ENCODE measurements around the gene PGM1. TPM values are rescaled to one million over a fixed set of nuclear protein-coding genes. Genes with fewer than 3 reads are reported as not detected.

PGM1 gene
- total RNA-seq, 1 donor from 2014 or later: 34.9 TPM

- no peak overlapping the region for H3K27ac Mint-ChIP-seq (ENCODE audit: unreplicated experiment)
- no peak overlapping the region for H3K4me3 Mint-ChIP-seq (ENCODE audit: unreplicated experiment)
- H3K9me3 Mint-ChIP-seq (ENCODE audit: unreplicated experiment): no peaks in the 10 kb centered on the region
- peaks cover 12% of the 10 kb centered on the region for H3K36me3 Mint-ChIP-seq (ENCODE audit: unreplicated experiment)
- H3K4me1 Mint-ChIP-seq (ENCODE audit: unreplicated experiment): peaks cover 31% of the 10 kb centered on the region
- DNase-seq (ENCODE audit: extremely low spot score, unreplicated experiment): no peak
- TF ChIP-seq CTCF (IDR thresholded peaks at IDR 0.05): no peak
- no peaks in the 10 kb centered on the region for H3K27me3 Mint-ChIP-seq (ENCODE audit: unreplicated experiment)
Observed at GRCh38 chr1:63628607-63629006, 35.4 kb downstream of the PGM1 start.

GRCh38 chr1:63630238-63630637 is 37.0 kb downstream of the PGM1 start:
- Mint-ChIP-seq H3K27me3 (ENCODE audit: unreplicated experiment) (no peaks in the 10 kb centered on the region), H3K4me1 (ENCODE audit: unreplicated experiment) (peaks cover 19% of the 10 kb centered on the region), H3K4me3 (ENCODE audit: unreplicated experiment) (no peak overlapping the region), H3K9me3 (ENCODE audit: unreplicated experiment) (no peaks in the 10 kb centered on the region), H3K36me3 (ENCODE audit: unreplicated experiment) (peaks cover 16% of the 10 kb centered on the region), H3K27ac (ENCODE audit: unreplicated experiment) (no peak overlapping the region)
- no peak for TF ChIP-seq CTCF (IDR thresholded peaks at IDR 0.05)
- no peak for DNase-seq (ENCODE audit: extremely low spot score, unreplicated experiment)

GRCh38 chr1:63630666-63631065 is 37.5 kb downstream of the PGM1 start:
- no peak for TF ChIP-seq CTCF (IDR thresholded peaks at IDR 0.05)

GRCh38 chr1:63632110-63632509 is 38.9 kb downstream of the PGM1 start:
- Mint-ChIP-seq H3K4me1 (ENCODE audit: unreplicated experiment) (peaks cover 18% of the 10 kb centered on the region), H3K27me3 (ENCODE audit: unreplicated experiment) (no peaks in the 10 kb centered on the region), H3K27ac (ENCODE audit: unreplicated experiment) (no peak overlapping the region), H3K36me3 (ENCODE audit: unreplicated experiment) (peaks cover 24% of the 10 kb centered on the region), H3K4me3 (ENCODE audit: unreplicated experiment) (no peak overlapping the region), H3K9me3 (ENCODE audit: unreplicated experiment) (no peaks in the 10 kb centered on the region)
- DNase-seq (ENCODE audit: extremely low spot score, unreplicated experiment): no peak
- no peak for TF ChIP-seq CTCF (IDR thresholded peaks at IDR 0.05)

More at GRCh38 chr1:63630666-63631065, 37.5 kb downstream of the PGM1 start:
- H3K4me3 Mint-ChIP-seq (ENCODE audit: unreplicated experiment): no peak overlapping the region
- H3K27ac Mint-ChIP-seq (ENCODE audit: unreplicated experiment): no peak overlapping the region
- no peaks in the 10 kb centered on the region for H3K27me3 Mint-ChIP-seq (ENCODE audit: unreplicated experiment)
- no peaks in the 10 kb centered on the region for H3K9me3 Mint-ChIP-seq (ENCODE audit: unreplicated experiment)
- H3K36me3 Mint-ChIP-seq (ENCODE audit: unreplicated experiment): peaks cover 16% of the 10 kb centered on the region
- peaks cover 19% of the 10 kb centered on the region for H3K4me1 Mint-ChIP-seq (ENCODE audit: unreplicated experiment)
- no peak for DNase-seq (ENCODE audit: extremely low spot score, unreplicated experiment)

GRCh38 chr1:63633281-63633680 is 40.1 kb downstream of the PGM1 start:
- Mint-ChIP-seq H3K36me3 (ENCODE audit: unreplicated experiment) (peaks cover 33% of the 10 kb centered on the region), H3K9me3 (ENCODE audit: unreplicated experiment) (no peaks in the 10 kb centered on the region), H3K27ac (ENCODE audit: unreplicated experiment) (no peak overlapping the region), H3K4me1 (ENCODE audit: unreplicated experiment) (peaks cover 18% of the 10 kb centered on the region), H3K4me3 (ENCODE audit: unreplicated experiment) (no peak overlapping the region), H3K27me3 (ENCODE audit: unreplicated experiment) (no peaks in the 10 kb centered on the region)
- no peak for DNase-seq (ENCODE audit: extremely low spot score, unreplicated experiment)
- no peak for TF ChIP-seq CTCF (IDR thresholded peaks at IDR 0.05)

Data from osteocyte (in vitro differentiated cells).